ENCODE measurements around the gene KCNH4.
"Not testable (repeated sequence)": the region's sequence is repeated elsewhere in the genome, so short reads cannot be mapped to it uniquely, and the experiment has no call there.

The KCNH4 gene

GRCh38 chr17:42193969-42194899, 13.3 kb upstream of the KCNH4 start, which contains the start of gene GHDC:
GHDC (minus strand) TSS chr17:42194494; CDS start chr17:42193581, 913 bp downstream.
- peak; percentile 64 to 72 for DNase-seq (ENCODE audit: low read depth in 2 of 2)

DNA sequence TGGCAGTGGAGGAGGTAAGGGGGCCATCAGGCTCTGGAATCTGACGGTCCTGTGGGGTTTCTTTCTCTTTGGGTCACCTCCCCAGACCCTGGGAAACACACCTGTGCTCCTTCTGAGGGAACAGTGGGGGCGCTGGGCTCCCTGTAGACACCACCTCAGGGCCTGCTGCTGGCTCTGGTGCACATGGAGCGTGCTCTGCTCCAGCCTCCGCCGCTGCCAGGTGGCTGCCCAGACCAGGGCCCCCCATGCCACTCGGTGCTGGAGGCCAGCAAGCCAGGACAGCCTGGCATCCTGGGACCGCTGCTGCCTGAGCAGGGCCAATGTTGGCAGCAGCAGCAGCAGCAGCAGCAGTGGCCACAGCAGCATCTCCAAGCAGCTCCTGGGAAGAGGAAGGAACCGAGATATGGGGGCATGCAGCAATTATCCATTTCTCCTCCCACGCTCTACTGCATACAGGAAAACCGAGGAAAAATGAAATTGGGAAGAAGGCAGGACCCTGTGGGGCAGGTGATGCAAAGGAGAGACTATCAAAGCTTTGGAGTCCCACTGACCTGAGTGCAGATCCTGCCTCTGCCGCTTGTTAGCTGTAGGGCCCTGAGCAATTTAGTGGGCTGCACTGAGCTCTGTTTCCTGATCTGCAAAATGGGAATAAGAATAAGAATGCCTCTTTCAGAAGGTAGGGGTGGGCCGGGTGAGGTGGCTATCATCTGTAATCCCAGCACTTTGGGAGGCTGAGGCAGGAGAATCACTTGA, 12.4 kb upstream of the KCNH4 start:
- DNase-seq (ENCODE audit: low read depth in 2 of 2), result no peak

- DNase-seq (ENCODE audit: low read depth in 2 of 2), result no peak
These were observed 11.5 kb upstream of the KCNH4 start for GRCh38 chr17:42192189-42193126.

DNA sequence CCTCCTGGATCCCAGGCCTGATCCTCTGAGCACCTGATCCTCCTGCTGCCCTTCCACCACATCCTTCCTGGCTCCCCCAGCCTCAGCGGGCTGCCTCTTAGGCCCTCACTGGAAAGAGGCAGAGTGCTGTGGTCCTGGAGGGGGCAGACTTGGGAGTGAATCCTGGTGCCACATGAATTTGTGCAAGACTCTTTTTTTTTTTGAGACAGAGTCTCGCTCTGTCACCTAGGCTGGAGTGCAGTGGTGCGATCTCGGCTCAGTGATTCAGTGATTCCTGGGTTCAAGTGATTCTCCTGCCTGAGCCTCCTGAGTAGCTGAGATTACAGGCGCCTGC, 10.3 kb upstream of the KCNH4 start:
- DNase-seq (ENCODE audit: low read depth in 2 of 2), result no peak

- DNase-seq (ENCODE audit: low read depth in 2 of 2), result no peak
These were observed 9.7 kb upstream of the KCNH4 start for GRCh38 chr17:42190491-42191274.

DNA sequence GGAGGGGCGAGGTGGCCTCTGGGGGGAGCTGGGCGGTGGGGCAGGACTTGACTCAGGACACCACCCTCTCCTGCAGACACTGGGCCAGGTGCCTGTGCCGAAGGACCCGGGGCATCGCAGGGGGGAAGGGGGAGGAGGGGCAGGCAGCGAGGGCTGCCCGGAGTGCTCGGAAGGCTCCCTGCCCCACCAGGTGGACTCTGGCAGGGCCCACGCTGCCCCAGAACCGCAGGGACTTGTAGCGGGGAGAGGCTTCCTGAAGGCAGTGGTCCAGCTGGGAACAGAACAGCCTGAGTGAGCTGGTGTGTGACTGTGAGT, 8.7 kb upstream of the KCNH4 start:
- DNase-seq (ENCODE audit: low read depth in 2 of 2), result no peak

- no peak for DNase-seq (ENCODE audit: low read depth in 2 of 2)
These were observed 8.1 kb upstream of the KCNH4 start for GRCh38 chr17:42188749-42189650.

DNA sequence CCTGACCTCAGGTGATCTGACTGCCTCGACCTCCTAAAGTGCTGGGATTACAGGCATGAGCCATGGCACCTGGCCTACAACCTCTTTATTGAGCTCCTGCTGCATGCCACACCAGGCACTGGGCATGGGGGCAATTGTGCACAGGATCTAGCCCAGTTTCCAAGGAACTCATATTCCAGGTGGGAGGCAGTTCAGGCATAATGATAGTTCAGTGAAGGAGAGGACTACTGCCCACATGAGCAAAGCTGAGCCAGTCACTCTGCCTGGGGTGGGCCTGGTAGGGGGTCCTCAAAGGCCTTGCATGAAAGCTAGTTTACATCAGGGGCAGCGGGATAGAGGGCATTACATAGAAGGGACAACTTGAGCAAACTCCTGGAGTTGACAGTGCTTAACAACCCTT, 6.9 kb upstream of the KCNH4 start:
- DNase-seq (ENCODE audit: low read depth in 2 of 2), result no peak

- DNase-seq (ENCODE audit: low read depth in 2 of 2), result not testable (repeated sequence)
These were observed 5.2 kb upstream of the KCNH4 start for GRCh38 chr17:42186191-42186590.

DNA sequence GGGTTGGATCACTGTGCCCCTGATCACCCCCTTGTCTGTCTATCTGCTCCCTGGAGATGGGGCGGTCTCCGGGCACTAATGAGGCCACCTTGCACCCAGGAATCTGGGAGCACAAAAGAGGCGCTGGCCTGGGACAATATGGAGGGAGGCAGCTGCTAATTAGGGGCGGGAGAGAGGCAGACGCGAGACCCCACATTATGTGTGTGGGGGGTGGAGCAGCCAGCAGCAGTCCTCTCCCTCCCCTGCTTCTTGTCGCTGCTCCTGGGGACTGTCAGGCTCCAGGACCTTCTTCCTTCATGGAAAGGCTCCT, 4.6 kb upstream of the KCNH4 start:
- DNase-seq (ENCODE audit: low read depth in 2 of 2), result no peak

- no peak for DNase-seq (ENCODE audit: low read depth in 2 of 2)
These were observed 4.0 kb upstream of the KCNH4 start, which contains the start of gene HCRT for GRCh38 chr17:42184713-42185620. HCRT (minus strand) TSS chr17:42185452; CDS start chr17:42185365, 87 bp downstream.

DNA sequence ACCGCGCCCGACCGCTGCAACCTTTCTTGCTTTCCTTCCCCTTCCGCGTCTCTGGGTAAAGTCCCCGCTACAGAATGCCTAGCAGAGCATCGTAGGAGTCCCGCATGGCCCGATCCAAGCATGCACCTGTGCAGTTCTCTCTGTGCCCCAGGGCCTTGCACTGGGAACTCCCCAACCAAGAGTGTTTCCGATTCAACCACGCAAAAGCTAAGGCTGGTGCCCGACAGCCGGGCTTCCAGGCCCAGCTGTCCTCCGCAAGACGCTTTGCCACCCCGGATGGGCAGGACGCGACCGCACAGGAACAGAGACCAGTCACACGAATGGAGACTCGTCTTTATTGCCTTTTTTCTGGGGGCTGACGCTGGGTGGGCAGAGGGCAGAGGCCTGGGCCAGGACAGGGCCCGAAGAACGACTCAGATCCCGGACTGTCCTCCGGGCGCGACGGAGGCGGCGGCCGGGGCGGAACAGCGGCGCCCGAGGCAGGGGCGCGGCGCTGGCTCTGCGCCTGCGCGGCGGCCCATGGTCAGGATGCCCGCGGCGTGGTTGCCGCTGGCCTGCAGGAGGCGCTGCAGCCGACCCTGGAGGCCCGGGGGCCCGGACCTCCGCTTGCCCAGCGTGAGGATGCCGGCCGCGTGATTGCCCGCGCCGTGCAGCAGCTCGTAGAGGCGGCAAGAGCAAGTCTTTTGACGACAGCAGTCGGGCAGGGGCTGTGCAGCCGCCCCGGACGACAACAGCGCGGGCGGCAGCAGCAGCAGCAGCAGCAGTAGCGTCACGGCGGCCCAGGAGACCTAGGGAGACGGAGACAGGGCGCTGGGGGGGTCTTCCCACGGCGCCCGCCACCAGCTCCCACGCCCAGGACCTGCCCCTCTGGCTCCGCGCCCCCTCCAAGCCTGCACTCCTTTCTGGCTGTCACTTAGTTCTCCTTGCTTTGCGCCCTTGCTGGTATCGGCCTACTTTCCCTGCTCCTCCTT, 3.1 kb upstream of the KCNH4 start:
- DNase-seq (ENCODE audit: low read depth in 2 of 2), result peak; percentile 35 to 37

DNA sequence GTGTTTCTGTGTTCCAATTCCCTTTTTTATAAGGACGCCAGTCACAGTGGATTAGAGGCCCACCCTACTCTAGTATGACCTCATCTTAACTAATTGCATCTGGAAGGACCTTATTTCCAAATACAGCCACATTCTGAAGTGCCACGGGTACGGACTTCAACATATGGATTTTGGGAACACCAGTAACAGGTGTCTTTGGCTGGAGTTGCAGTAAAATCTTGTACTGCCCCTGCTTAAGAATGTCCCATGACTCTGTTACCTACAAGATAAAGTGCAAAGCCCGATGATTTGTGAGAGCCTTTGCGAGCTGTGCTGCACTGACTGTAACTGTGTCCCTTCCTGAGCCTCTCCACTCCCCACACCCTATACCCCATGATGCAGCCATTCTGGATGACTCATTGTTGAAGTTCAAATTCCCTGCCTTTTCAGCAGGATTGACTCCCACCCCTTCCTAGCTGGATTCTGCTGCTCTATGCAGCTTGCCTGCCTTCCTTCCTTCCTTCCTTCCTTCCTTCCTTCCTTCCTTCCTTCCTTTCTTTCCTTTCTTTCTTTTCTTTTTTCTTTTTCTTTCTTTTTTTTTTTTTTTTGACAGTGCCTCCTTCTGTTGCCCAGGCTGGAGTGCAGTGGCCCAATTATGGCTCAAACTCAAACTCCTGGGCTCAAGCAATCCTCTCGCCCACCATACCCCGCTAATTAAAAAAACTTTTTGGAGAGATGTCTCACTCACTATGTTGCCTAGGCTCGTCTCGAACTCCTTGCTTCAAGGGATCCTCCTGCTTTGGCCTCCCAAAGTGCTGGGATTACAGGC, 2.2 kb upstream of the KCNH4 start:
- DNase-seq (ENCODE audit: low read depth in 2 of 2), result no peak

GRCh38 chr17:42181851-42182207, 887 bp upstream of the KCNH4 start:
- no peak for DNase-seq (ENCODE audit: low read depth in 2 of 2)

DNA sequence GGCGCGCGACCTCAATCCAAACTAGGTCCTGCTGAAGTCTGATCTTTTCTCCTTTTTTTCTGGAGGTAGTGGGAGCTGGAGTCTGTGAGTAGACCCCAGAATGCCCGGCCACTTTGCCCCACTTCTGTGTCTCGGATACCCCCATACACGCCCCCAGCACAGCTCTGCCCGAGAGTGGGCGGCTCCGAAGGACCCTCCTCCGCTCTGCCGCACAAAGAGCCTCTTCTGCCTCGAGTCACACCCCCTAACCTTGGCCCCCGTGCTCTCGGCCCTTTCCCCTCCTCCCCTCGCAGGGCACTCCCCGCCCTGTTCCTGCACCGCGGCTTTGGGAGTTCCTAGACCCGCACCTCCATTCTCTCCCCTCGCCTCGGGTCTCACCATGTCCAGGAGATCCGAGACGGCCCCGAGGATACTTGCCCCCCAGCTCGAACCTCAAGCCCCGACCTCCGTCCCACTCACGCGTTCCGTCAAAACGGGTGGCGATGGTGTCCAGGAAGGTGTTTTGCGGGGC, 476 bp downstream of the KCNH4 start:
- DNase-seq (ENCODE audit: low read depth in 2 of 2), result no peak

DNA sequence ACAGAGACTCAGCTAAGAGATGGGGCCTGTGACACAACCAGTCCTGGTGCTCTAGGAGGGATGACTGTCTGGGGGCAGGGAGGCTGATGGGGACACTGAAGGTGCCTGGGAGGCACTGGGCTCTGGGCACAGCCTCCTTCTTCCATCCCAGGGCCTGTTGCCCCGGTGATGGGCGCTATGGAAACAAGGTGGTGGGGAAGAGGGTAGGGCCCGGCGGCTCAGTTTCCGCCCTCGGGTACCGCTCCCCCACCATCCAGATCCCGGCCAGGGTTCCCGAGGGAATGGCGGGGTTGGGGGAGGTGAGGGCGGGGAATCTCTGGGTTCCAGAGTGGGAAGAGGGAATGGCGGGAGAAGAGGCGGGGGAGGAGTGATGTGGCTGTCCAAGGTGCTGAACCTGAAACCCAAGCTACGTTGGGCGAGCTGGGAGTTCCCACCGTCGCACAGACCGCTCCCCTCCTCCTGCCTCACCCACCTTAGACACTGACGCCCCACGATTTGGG, 981 bp downstream of the KCNH4 start:
- DNase-seq (ENCODE audit: low read depth in 2 of 2), result no peak

DNA sequence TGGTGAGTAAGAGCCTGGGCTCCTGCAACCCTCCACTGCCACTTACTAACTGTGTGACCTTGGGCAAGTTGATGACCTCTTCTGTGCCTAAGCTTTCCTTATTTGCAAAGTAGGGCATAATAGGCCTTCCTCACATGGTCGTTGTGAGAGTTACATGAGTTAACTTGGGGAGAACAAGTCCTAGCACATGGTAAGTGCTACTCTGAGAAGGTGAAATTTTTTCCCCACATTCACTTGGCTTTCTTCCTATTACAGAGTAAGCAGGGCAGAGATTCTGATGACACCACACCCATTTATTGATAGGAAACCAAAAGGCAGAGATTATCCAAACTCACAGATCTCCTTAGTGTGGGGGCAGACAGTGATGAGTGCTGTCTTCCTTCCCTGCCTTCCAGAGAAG, 1.6 kb downstream of the KCNH4 start:
- DNase-seq (ENCODE audit: low read depth in 2 of 2), result no peak

All from activated CD8-positive, alpha-beta memory T cell treated with anti-CD3 and anti-CD28 coated beads for 4 hours (primary cell).